ENCODE results near the gene CPE.

The CPE gene

GRCh38 chr4:165462009-165462408, 83.2 kb downstream of the CPE start:
- H3K4me1 ChIP-seq (ENCODE audit: control insufficient read depth, low read length) = no peaks in the 10 kb centered on the region
- H3K36me3 ChIP-seq (ENCODE audit: control insufficient read depth, low read length) = no peaks in the 10 kb centered on the region
- H3K27ac ChIP-seq (ENCODE audit: low read depth, low read length) = no peak overlapping the region
- H3K4me2 ChIP-seq (ENCODE audit: low read length) = no peak overlapping the region
- no peaks in the 10 kb centered on the region for H3F3A ChIP-seq (ENCODE audit: control insufficient read depth, insufficient read depth)
- H4K20me1 ChIP-seq (ENCODE audit: control insufficient read depth, insufficient read depth, low read depth, low read length) = no peaks in the 10 kb centered on the region
- H3K79me2 ChIP-seq (ENCODE audit: control insufficient read depth, low read length) = no peaks in the 10 kb centered on the region
- H3K27me3 ChIP-seq (ENCODE audit: control insufficient read depth, low read length) = 0 out of 2 replicates have a peak, but pooled peaks cover 4% of the 10 kb centered on the region
- TF ChIP-seq CTCF (IDR thresholded peaks at IDR 0.05; ENCODE audit: low read depth, low read length, poor library complexity, severe bottlenecking) (no peak), EZH2phosphoT487 (IDR thresholded peaks at IDR 0.05; ENCODE audit: borderline replicate concordance, low read length) (no peak)
- H3K9me3 ChIP-seq (ENCODE audit: control insufficient read depth, insufficient read depth, low read length) = no peaks in the 10 kb centered on the region
- H3K4me3 ChIP-seq (ENCODE audit: low read length) = no peak overlapping the region
- no peaks in the 10 kb centered on the region for H3K9me2 ChIP-seq (replicated peaks; ENCODE audit: control insufficient read depth, low read length)

- Histone ChIP-seq H3K27me3 (ENCODE audit: control insufficient read depth, low read length) (no peaks in the 10 kb centered on the region), H3K27ac (ENCODE audit: low read depth, low read length) (no peak overlapping the region), H3K4me1 (ENCODE audit: control insufficient read depth, low read length) (no peaks in the 10 kb centered on the region), H3K4me2 (ENCODE audit: low read length) (no peak overlapping the region), H3K9me2 (replicated peaks; ENCODE audit: control insufficient read depth, low read length) (no peaks in the 10 kb centered on the region), H3K36me3 (ENCODE audit: control insufficient read depth, low read length) (no peaks in the 10 kb centered on the region), H3K79me2 (ENCODE audit: control insufficient read depth, low read length) (no peaks in the 10 kb centered on the region), H3K4me3 (ENCODE audit: low read length) (no peak overlapping the region), H3F3A (ENCODE audit: control insufficient read depth, insufficient read depth) (no peaks in the 10 kb centered on the region), H3K9me3 (ENCODE audit: control insufficient read depth, insufficient read depth, low read length) (no peaks in the 10 kb centered on the region), H4K20me1 (ENCODE audit: control insufficient read depth, insufficient read depth, low read depth, low read length) (no peaks in the 10 kb centered on the region)
- no peak for TF ChIP-seq EZH2phosphoT487 (IDR thresholded peaks at IDR 0.05; ENCODE audit: borderline replicate concordance, low read length)
- no peak for TF ChIP-seq CTCF (IDR thresholded peaks at IDR 0.05; ENCODE audit: low read depth, low read length, poor library complexity, severe bottlenecking)
Observed at GRCh38 chr4:165464376-165464775, 85.6 kb downstream of the CPE start.

- H3F3A ChIP-seq (ENCODE audit: control insufficient read depth, insufficient read depth) = no peaks in the 10 kb centered on the region
- H3K36me3 ChIP-seq (ENCODE audit: control insufficient read depth, low read length) = no peaks in the 10 kb centered on the region
- no peak for TF ChIP-seq EZH2phosphoT487 (IDR thresholded peaks at IDR 0.05; ENCODE audit: borderline replicate concordance, low read length)
- peak; percentile 63 for TF ChIP-seq CTCF (IDR thresholded peaks at IDR 0.05; ENCODE audit: low read depth, low read length, poor library complexity, severe bottlenecking)
- no peak overlapping the region for H3K27ac ChIP-seq (ENCODE audit: low read depth, low read length)
- H3K27me3 ChIP-seq (ENCODE audit: control insufficient read depth, low read length) = no peaks in the 10 kb centered on the region
- H4K20me1 ChIP-seq (ENCODE audit: control insufficient read depth, insufficient read depth, low read depth, low read length) = no peaks in the 10 kb centered on the region
- H3K9me2 ChIP-seq (replicated peaks; ENCODE audit: control insufficient read depth, low read length) = no peaks in the 10 kb centered on the region
- no peak overlapping the region for H3K4me3 ChIP-seq (ENCODE audit: low read length)
- no peaks in the 10 kb centered on the region for H3K9me3 ChIP-seq (ENCODE audit: control insufficient read depth, insufficient read depth, low read length)
- H3K79me2 ChIP-seq (ENCODE audit: control insufficient read depth, low read length) = no peaks in the 10 kb centered on the region
- H3K4me1 ChIP-seq (ENCODE audit: control insufficient read depth, low read length) = no peaks in the 10 kb centered on the region
- H3K4me2 ChIP-seq (ENCODE audit: low read length) = no peak overlapping the region
Observed at GRCh38 chr4:165464813-165465381, 86.1 kb downstream of the CPE start.
